CD4-positive, alpha-beta T cell treated with Interleukin-6 for 4 hours (primary cell): Measurements from ENCODE around the gene BEST1.
"Not testable (repeated sequence)": the region's sequence is repeated elsewhere in the genome, so short reads cannot be mapped to it uniquely, and the experiment has no call there.

Experiments
- DNase-seq: peaks from one replicate; pipeline ENCODE4 v3.0.0-alpha.2; 2020; ENCODE audit warnings: mixed read lengths

Gene BEST1

DNA sequence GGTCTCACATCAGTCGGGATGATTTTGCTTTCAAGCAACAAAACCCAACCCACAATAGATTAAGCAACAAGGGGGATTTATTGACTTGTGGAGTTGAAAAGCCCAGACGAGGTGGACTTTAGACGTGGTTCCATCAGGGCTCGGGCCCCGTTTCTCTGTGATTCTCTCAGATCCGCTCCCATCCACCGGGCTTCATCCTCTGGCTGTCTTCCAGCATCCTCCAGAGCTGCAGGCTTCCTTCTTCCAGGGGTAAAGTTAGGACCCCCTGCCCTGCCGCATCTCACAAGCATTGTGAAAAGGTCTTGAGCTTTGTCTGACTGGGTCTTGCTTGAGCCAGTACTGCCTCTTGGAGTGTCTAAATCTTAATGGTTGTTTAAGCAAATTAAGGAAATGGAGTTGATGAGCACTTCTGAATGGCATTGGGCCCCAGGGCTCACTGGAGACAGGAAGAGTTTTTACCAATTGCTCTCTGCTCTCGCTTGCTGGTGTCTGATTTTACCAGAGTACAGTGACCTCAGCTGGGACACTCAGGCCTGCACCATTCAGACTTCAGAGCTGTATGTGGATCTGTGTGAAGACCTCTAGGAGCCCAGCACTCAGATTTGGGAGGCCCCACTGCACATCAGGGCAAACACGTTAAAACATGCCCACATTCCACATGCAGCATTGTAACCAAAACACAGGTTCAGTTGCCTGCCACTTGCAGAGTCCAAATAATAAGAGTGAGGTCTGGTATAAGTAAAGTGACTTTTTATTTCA is 30.8 kb downstream of the BEST1 start:
- DNase-seq = no peak

DNA sequence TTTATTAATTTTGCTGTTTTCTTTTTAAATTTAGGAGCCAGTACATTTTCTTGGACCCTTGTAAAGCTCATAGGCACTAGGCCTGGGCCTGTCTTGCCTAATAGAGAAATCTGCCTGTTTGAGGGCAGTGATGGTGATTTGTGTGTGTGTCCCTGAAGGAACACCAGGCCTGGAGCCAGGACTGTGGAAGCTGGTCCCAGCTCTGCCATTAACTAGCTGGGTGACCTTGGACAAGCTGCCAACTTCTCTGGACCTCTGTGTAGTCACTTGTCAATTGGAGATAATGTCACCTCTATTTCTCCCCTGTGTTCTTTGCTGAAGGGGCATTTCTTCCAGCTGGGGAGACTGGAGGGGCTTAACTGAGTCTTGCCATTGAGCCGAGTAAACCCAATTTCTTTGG is 33.3 kb downstream of the BEST1 start:
- no peak for DNase-seq

DNA sequence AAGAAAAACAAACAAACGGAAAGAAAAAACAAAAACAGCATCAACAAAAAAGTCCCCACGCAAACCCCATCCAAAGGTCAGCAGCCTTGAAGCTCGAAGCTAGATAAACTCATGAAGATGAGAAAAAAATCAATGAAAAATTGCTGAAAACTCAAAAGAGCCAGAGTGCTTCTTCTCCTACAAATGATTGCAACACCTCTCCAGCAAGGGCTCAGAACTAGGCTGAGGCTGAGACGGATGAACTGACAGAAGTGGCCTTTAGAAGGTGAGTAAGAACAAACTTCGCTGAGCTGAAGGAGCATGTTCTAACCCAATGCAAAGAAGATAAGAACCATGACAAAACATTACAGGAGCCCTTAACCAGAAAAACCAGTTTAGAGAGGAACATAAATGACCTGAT is 35.7 kb downstream of the BEST1 start:
- no peak for DNase-seq

DNA sequence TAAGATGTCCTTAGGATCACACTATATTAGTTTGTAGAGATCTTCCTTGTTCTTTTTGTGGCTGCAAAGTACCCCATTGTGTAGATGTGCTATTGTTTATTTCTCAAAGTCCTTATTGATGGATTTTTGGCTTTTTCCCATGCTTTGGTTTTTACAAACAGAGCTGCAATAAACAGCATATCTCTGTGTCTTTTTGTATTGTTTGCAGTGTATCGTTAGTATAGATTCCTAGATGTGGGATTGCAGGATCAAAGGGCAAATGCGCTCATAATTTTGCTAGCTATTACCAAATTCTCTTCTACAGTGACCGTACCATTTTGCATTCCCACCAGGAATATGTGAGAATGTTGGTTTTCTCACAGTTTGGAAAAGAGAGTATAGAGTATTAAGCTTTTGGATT is 44.8 kb downstream of the BEST1 start:
- DNase-seq = no peak

DNA sequence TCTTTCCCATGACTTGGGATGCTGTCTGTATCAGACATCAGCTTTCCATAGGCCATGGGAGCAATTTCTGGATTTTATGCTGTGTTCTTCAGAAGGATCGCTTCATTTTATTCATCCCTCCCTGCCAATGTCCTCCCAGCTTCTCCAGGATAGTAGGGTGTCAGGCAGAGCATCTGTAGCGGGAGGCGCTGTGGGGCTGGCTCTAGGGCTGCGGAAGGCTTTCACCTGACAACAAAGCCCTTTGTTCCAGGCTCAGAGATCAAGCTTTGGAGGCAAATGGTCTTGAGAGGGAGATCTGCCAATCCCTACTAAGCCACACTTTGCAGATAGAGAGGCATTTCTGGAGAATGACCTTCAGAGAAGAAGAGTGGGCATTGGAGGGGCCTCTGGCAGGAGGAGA is 46.8 kb downstream of the BEST1 start:
- no peak for DNase-seq

DNA sequence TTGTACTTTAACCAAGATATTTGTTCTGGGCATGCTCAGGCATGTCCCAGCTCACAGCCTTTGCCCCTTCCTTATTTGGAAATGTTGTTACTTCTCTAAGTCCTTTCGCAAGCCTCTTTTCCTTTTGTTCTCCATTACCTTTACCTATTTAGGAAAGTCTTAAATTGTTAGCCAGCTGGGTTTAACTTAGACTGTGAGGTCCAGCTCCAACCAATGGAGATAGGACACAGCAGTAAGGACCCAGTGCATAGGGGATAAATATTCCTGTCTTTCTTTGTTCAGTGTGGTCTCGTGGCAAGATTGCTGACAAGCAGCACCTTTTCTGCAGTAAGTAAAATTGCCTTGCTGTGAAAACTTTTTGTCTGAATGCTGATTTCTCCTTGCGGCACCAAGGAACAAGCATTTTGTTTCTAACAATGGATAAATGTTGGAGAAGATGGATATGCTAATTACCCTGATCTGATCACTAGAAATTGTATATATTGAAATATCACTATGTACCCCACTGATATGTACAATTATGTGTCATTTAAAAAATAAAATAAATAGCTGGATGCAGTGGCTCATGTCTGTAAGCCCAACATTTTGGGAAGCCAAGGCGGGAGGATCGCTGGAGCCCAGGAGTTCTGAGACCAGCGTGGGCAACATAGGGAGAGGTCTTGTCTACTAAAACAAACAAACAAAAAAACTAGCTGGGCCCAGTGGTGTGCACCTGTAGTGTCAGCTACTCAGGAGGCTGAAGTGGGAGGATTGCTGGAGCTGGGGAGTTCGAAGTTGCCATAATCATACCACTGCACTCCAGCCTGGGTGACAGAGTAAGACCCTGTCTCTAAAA is 49.2 kb downstream of the BEST1 start:
- DNase-seq = no peak

DNA sequence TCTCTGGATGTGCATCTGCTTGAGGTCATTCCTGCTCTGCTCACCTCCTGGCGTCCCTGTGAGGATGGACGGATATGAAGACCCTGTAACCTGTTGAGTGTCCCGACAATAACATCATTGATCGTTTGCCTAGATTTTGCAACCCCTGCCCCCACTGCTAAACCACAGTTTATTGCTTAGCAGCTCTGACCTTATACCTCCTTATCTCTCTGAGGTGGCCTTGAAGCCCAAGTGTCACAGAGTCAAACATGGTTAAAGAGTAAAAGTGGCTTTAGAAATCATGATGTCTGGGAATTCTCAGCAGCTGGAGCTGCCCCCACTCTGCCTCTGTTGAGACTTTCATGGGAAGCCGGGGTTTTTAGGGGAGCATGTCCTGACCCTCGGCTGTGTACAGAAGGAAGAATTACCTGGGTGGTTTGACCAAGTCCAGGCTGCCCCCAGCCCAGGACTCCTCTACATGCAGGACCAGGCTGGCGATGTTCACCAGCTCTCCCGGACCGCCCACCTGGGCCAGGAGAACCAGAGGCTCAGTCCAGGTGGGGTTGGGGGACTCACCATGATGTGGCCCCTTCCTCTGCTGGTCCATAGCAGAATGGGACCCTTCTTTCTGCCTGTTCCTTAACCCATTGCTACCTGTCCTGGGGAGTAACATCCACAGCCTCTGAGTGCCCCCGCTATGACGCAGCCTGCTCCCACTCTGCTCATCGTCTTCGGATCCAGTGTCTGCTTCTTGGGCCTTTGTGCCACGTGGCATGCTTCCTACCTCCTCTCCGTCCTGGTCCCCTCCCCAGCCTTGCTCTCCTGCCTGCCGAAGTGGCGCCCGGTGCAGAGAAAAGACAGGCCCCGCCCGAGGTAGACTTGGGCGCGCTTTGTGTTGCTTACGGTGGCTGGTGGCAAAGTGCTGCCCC is 50.6 kb downstream of the BEST1 start:
- no peak for DNase-seq

DNA sequence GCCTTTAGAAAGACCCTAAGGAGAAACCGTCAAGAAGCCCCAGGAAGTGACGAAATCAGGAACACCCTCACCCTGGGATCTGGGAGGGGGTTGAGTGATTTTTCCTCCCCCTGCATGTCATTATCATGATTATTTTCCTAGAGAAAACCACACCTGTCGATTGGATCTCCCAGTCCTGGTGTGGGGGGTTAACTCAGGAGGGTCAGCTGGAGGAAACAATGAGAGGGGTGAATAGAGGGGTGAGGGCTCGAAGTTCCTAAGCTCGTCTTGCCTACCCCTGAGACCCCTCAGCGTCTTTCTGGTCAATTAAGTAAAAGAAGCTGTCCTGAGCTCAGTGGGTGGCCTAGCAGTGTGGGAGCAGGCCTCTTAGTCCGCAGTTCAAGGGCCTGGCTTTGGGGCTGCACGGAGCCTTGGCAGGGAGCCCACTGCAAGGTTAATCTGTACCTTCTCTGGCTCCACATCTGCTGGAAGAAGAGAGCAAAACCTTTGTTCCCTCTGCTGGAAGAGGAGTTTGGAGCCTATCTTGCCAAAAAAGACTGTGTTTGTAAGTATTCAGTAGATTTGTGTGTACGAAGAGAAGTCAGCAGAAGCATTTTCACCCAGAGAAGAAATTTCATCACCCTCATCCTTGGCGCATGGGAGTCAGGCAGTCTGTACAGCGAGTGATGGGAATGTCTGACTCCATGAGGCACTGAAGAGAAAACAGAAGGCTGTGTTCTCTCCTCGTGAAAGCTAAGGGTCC is 51.5 kb downstream of the BEST1 start:
- no peak for DNase-seq

DNA sequence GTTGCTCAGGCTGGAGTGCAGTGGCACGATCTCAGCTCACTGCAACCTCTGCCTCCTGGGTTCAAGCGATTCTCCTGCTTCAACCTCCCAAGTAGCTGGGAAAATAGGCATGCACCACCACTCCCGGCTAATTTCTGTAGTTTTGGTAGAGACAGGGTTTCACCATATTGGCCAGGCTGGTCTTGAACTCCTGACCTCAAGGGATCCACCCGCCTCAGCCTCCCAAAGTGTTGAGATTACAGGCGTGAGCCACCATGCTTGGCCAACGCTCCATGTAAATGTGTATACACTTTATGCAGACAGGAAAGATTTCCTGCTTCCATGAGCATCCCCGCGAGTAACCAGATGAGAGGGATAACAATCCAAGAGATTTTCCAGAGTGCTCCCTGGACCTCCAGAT is 52.1 kb downstream of the BEST1 start:
- DNase-seq = not testable (repeated sequence)

DNA sequence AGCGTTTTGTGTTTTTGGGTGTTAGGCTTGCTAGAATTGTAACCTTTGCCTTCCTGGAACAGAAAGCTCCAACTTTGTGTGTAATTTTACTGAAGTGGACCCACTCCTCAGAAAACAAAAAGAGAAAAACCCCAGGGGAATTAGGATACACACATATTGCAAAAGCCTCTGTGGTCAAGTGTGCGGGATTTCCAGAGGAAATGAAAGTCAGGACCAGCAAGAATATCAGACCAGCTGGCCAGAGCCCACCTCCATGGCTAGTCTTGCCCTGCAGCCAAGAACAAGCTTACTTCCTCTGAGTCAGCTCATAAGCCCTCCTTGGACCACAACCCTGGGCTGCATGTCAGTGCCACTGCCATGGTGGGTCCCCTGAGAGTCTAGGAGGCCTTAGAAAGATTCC is 54.3 kb downstream of the BEST1 start:
- no peak for DNase-seq

DNA sequence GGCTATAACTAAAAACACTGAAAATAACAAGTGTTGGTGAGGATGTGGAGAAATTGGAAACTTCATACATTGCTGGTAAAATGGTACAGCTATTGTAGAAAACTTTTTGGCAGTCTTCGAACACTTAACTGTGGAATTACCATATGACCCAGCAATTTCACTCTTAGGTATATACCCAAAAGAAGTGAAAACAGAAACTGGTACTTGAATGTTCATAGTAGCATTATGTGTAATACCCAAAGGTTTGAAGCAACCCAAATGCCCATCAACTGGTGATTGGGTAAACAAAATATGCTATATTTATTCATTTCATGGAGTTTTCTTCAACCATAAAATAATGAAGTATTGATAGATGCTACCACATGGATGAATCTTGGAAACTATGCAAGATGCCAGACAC is 58.0 kb downstream of the BEST1 start:
- DNase-seq = no peak

DNA sequence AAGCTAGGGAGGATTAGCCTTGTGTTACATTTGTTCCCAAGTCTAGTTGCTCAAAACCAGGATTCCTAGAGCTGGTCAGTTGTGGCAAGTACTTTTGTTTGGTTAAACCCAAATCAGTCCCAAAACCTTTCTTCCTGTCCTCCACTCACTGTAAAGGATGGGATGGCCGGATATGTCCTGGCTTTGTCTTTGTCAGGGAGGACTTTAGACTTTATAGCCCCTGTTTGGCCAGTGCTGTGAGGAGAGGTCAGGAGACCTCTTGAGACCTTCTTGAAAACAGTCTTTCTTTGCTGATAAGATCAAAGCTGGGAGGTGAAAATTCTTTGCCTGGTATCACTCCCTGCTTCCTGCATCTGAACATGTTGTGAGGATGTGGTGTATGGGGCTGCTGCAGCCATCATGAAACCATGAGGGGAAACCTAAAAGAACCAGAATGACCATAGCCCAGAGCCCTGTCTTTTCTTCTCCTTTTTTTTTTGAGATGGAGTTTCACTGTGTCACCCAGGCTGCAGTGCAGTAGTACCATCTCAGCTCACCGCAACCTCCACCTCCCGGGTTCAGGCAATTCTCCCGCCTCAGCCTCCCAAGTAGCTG is 60.9 kb downstream of the BEST1 start:
- no peak for DNase-seq

DNA sequence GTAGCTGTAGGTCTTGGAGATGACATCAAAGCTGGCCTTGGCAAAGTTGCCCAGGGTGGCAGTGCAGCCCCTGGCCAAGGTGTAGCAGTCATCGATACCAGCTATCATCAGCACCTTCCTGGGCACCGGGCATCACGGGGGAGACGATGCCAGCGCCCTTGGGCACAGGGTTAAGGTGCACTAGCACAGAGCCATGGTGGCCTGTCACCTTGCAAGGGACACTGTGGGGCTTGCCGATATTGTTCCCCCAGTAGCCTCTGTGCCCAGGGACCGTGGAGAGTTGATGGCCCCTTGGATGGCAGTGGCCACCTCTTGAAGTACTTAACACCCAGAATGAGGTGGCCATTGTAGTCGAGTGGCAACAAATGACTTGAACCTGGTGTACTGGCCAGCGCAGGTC is 61.7 kb downstream of the BEST1 start:
- no peak for DNase-seq

DNA sequence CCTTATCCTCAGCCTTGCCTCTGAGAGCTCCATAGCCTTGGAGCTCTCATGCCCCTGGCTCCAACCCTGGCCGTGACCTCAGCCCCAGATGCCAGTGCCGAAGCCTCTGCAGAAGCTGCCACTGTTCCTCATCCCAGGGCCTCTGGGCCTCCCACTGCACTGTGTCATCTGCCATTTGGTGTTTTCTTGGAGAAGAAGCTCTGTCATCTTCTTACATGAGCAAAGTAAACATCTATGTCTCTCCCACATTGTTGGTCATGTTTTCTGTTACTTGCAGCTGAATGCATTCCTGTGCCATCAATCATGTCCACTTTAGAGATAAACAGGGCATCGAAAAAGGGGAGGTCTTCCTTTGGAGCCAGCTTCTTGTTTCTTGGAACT is 62.3 kb downstream of the BEST1 start:
- DNase-seq = no peak

DNA sequence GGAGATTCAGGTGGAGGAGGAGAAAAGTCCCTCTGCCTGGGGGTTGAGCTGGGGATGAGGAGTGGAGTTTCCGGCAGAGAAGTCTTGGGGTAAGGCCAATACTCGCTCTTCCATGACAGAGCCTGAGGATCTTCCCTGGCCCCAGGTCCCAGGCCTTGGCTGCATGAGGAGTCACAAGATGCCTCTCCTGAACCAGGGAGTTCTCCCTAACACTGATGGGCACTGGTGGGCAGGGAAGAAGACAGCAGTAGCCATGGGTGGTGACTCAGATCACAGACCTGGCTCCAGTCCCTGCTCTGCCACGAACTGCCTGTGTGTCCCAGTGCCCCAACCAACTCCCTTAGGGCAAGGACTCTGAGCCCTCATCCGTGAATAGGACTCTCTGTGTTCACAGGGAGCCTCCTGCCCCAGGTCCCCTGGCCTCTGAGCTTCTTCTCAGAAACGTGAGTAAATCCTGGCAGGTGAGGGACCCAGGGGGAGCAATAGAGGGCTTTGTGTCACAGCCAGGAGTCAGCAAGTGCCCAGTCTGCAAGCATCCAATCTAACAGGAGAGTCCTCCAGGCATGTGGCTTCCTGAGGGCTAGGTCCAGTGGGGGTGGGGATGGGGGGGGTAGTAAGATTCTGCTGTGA is 62.8 kb downstream of the BEST1 start:
- DNase-seq = no peak
